ENCODE results near the gene PRR5L.

GRCh38 chr11:36432738-36433137 is 136.7 kb downstream of the PRR5L start:
- TF ChIP-seq CTCF (IDR thresholded peaks at IDR 0.05; ENCODE audit: insufficient read depth, low read length, poor library complexity, severe bottlenecking) = no peak
- TF ChIP-seq EZH2phosphoT487 (conservative IDR thresholded peaks at IDR 0.05; ENCODE audit: low read length) = no peak

All from SU-DHL-6 (cell line).